AG04449 (cell line): ENCODE data around the gene DUOXA1.

ENCODE experiments used
- CTCF ChIA-PET: fragments of 350-600 bp; formaldehyde crosslinking; extraction: SDS; loops from one replicate; lab custom pipeline; 2021; ENCODE audit warnings: antibody characterized with exemption; lab: Yijun Ruan, JAX
- POLR2A ChIA-PET: fragments of 400-600, 350-600 bp; formaldehyde crosslinking; extraction: SDS; loops from one replicate; lab custom pipeline; 2020; ENCODE audit warnings: antibody characterized with exemption, inconsistent platforms; lab: Yijun Ruan, JAX
- DNase-seq: peaks from one replicate; pipeline ENCODE4 v3.0.0-alpha.2; 2010; ENCODE audit warnings: low read depth, low spot score
- H3K4me3 ChIP-seq: 2 replicates; pipeline ENCODE4 v1.5.1; 2011; ENCODE audit warnings: low read depth, mild to moderate bottlenecking, control low read depth, low read length
- TF ChIP-seq, protein P1 (sequence below): IDR thresholded peaks from one replicate; pipeline ENCODE4 v1.5.1; 2011; ENCODE audit warnings: mild to moderate bottlenecking, moderate library complexity, low read length, control low read depth, inconsistent platforms; ENCODE audit not compliant: insufficient read depth; ENCODE audit errors: missing control alignments

Gene DUOXA1, protein sequence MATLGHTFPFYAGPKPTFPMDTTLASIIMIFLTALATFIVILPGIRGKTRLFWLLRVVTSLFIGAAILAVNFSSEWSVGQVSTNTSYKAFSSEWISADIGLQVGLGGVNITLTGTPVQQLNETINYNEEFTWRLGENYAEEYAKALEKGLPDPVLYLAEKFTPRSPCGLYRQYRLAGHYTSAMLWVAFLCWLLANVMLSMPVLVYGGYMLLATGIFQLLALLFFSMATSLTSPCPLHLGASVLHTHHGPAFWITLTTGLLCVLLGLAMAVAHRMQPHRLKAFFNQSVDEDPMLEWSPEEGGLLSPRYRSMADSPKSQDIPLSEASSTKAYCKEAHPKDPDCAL

GRCh38 chr15:45129651-45130129 lies at the start of gene DUOXA1, which contains the start of gene DUOX1:
Gene DUOXA1, minus strand, starts transcription at chr15:45129879. Its CDS starts 6,865 bp downstream, at chr15:45123014.
Gene DUOX1, plus strand, starts transcription at chr15:45129994. Its CDS starts 1,973 bp downstream, at chr15:45131967.
- no peak for DNase-seq
- POLR2A ChIA-PET, result no interaction called here
- TF ChIP-seq, protein P1, sequence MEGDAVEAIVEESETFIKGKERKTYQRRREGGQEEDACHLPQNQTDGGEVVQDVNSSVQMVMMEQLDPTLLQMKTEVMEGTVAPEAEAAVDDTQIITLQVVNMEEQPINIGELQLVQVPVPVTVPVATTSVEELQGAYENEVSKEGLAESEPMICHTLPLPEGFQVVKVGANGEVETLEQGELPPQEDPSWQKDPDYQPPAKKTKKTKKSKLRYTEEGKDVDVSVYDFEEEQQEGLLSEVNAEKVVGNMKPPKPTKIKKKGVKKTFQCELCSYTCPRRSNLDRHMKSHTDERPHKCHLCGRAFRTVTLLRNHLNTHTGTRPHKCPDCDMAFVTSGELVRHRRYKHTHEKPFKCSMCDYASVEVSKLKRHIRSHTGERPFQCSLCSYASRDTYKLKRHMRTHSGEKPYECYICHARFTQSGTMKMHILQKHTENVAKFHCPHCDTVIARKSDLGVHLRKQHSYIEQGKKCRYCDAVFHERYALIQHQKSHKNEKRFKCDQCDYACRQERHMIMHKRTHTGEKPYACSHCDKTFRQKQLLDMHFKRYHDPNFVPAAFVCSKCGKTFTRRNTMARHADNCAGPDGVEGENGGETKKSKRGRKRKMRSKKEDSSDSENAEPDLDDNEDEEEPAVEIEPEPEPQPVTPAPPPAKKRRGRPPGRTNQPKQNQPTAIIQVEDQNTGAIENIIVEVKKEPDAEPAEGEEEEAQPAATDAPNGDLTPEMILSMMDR, result no peak
- no peak within 1 kb of the TSS for H3K4me3 ChIP-seq
- CTCF ChIA-PET, result interaction anchor here (11.5 kb wide), 1 partner anchor 8 kb away, joined by 129 read pairs; no protein-coding TSS in a partner anchor

DNA sequence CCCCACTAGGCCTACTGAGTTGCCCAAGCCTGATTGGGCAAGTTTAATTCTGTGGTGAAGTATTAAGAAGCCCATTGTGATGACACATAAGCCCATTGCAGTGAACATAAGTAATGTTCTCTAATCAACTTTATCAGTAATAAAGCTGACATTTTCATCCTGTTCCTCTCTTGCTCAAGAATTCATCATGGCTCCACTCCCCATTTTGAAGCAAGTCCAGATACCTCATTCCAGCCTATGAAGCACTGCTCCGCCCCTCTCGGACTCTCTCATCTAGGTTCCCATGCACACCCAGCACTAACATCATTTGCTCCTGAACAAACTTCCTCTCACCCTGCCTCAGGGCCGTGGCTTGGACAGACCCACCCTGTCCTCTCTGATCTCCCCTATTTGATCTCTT lies 47.6 kb upstream of the DUOXA1 start:
- POLR2A ChIA-PET, result no interaction called here
- no peak for DNase-seq
- TF ChIP-seq, protein P1, result no peak
- H3K4me3 ChIP-seq, result no peak overlapping the region
- CTCF ChIA-PET, result interaction anchor here (1.0 to 7.2 kb wide), 5 partner anchors 9 to 23 kb away, joined by 3 to 57 read pairs (median 12); no protein-coding TSS in a partner anchor

DNA sequence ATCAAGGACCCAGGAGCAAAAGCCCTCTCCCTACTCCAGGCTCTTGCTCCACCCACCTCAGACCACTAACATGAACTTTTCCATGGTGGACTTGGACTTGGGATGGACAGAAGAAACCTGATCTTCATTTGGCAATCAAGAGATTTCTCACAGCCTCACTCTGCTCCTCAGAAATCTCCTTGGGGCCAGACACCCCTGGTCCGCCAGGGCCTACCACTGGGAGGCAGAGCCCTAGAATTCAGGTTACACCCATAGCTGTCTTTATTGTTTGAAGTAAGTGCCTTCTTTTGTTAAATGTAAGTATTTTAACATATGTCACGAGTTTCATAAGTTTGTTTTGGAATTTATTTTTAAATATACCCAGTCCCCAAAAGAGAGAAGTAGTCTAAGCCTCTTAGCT lies 44.9 kb upstream of the DUOXA1 start:
- POLR2A ChIA-PET, result no interaction called here
- no peak for DNase-seq
- CTCF ChIA-PET, result interaction anchor here (2.9 kb wide), 1 partner anchor 23 kb away, joined by 12 read pairs; no protein-coding TSS in a partner anchor
- H3K4me3 ChIP-seq, result no peak overlapping the region
- TF ChIP-seq, protein P1, result no peak

DNA sequence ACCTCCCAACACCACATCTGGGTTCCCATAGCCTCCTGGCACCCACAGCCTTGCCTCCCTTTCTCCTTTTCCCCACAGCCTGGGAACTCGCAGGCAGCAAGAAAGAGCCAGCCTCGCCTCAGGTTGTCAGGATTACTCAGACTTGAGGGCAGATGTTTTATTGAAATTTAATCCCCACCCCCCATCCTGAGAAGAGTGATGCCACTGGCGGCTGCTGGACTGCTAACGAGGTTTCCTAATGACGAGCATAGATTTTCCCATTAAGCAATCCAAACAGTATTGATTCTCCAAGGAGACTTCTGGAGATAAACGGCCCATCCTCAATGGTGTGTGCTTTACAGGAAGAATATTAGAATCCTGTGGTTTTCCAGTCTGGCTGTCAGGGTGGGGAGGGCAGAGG lies 44.4 kb upstream of the DUOXA1 start:
- DNase-seq, result no peak
- no peak overlapping the region for H3K4me3 ChIP-seq
- ChIA-PET CTCF (interaction anchor here (2.9 kb wide), 1 partner anchor 24 kb away, joined by 12 read pairs; no protein-coding TSS in a partner anchor), POLR2A (no interaction called here)
- TF ChIP-seq, protein P1, result no peak

GRCh38 chr15:45171912-45172311 lies 42.2 kb upstream of the DUOXA1 start:
- no peak for DNase-seq
- TF ChIP-seq, protein P1, result no peak
- POLR2A ChIA-PET, result no interaction called here
- no peak overlapping the region for H3K4me3 ChIP-seq
- CTCF ChIA-PET, result interaction anchor here (0.9 to 2.0 kb wide), 3 partner anchors 9 to 28 kb away, joined by 4 to 7 read pairs (median 4); no protein-coding TSS in a partner anchor
